GM10266 (cell line): ENCODE results near the gene DLX3.

Experiments
- DNase-seq: peaks from one replicate; pipeline ENCODE4 v3.0.0; 2012; ENCODE audit errors: extremely low spot score
- CTCF ChIP-seq: IDR thresholded peaks from 2 replicates; pipeline ENCODE4 v1.5.1; 2012; ENCODE audit warnings: mild to moderate bottlenecking, low read depth; ENCODE audit not compliant: control insufficient read depth, insufficient read depth; ENCODE audit errors: missing control alignments

The DLX3 gene

GRCh38 chr17:50036455-50037261 is 41.6 kb upstream of the DLX3 start:
- no peak for TF ChIP-seq CTCF
- DNase-seq = no peak

- no peak for TF ChIP-seq CTCF
- no peak for DNase-seq
These were observed 40.9 kb upstream of the DLX3 start for GRCh38 chr17:50035945-50036344.

GRCh38 chr17:50035421-50035879 is 40.4 kb upstream of the DLX3 start:
- DNase-seq = no peak
- TF ChIP-seq CTCF = no peak

GRCh38 chr17:50034498-50035364 is 39.7 kb upstream of the DLX3 start:
- no peak for TF ChIP-seq CTCF
- no peak for DNase-seq

- DNase-seq = no peak
These were observed 38.3 kb upstream of the DLX3 start for GRCh38 chr17:50033316-50033715.

GRCh38 chr17:50029185-50029584 is 34.2 kb upstream of the DLX3 start:
- no peak for TF ChIP-seq CTCF
- no peak for DNase-seq

More at GRCh38 chr17:50033316-50033715, 38.3 kb upstream of the DLX3 start:
- TF ChIP-seq CTCF = no peak

GRCh38 chr17:50028736-50029120 is 33.7 kb upstream of the DLX3 start:
- no peak for TF ChIP-seq CTCF
- peak; percentile 5 for DNase-seq
